ENCODE measurements around the gene PLCL1.
"Not testable (repeated sequence)": the region's sequence is repeated elsewhere in the genome, so short reads cannot be mapped to it uniquely, and the experiment has no call there.

The PLCL1 gene

DNA sequence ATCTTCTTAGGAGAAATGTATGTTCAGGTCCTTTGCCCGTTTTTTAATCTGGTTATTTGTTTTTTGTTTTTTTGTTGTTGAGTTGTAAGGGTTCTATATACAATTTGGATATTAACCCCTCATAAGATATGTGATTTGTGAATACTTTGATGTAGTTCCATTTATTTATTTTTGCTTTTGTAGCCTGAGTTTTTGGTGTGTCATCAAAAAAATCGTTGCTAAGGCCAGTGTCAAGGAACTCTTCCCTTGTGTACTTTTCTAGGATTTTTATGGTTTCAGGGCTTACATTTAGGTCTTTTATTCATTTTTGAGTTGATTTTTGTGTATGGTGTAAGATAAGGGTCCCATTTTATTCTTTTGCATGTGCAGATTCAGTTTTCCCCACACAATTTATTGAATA lies 372.6 kb downstream of the PLCL1 start:
- DNase-seq (ENCODE audit: low spot score) = no peak

DNA sequence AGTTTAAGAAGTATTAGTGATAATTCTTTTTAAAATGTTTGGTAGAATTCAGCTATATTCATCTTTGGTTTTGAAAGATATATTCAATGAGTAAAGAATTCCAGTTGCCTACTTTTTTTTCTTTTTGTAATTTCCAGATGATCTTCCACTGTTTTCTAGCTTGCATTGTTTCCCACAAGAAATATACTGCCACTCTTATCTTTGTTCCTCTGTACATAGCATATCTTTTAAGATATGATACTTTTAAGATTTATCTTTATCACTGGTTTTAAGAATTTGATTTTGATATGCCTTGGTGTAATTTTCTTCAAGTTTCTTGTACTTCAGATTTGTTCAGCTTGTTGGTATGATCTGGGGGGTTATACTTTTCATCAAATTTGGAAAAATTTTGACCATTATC lies 374.4 kb downstream of the PLCL1 start:
- DNase-seq (ENCODE audit: low spot score) = no peak

DNA sequence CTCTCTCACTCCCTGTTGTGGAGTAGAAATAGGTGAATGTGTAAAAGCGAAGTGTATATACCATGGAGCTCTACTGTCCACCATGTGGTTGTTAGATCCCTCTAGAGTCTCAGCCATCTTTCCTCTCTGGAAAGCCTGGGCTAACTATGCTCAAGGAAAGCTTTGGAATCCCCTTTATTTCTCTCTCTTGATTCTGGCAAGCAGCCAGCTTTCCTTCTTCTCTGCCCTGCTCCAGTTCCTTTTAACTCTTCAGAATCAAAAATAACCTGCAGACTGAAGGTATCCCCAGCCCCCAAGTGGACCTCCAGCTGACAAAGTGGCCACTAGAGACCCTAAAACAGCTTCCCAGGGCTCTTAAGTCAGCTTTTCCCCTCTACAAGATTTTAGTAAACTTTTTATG lies 381.9 kb downstream of the PLCL1 start:
- no peak for DNase-seq (ENCODE audit: low spot score)

DNA sequence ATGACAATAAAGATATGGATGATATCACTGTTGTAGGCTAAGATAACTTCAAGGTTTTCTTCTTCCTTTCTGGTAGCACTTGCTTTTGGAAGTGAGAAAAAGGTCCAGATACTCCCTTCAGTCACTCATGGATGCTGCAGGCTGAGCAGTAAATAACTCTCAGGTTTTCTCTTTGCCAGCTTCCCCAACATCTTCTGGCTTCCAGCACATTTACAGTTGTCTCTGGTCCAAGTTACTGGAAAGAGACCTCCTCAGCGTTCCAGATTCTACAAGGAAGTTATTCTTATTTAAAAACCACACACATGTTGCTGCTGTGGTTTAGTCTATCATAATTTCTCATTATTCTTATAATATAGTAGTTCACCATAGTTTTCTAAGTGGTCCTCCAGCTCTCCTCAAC lies 383.4 kb downstream of the PLCL1 start:
- no peak for DNase-seq (ENCODE audit: low spot score)

DNA sequence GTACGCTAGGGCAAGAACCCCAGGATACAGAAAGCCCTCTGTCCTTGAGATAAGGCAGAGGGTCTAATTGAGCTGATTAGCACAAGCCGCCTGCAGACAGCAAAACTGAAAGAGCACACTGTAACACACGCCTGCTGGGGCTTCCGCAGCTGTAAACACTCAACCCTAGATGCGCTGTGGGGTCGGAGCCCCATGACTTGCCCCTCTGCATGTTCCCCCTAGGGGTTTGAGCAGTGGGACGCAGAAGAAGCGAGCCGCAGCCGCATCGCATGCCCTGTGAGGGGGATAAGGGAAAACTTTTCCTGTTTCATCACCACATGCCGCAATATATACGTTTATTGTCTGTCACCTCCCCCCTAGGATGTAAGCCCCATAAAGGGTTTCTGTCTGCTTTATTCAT lies 384.6 kb downstream of the PLCL1 start:
- no peak for DNase-seq (ENCODE audit: low spot score)

DNA sequence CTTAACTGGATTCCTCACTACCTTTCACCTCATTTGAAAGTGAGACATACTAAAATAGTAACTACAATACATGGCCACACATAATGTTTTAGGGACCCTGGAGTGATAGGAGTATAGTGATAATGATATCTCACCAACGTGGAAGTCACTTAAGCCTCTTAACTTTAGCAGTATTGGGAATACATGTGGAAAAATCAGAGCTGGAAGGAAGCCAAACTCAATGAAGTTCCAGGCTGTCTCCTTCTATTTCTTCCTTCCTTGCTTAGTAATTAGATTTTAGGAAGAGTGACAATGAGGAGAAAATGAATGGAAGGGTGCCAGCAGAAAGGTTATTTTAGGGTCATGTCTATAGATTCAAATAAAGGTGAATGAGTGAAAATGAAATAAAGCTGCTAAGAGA lies 387.3 kb downstream of the PLCL1 start:
- DNase-seq (ENCODE audit: low spot score) = no peak

DNA sequence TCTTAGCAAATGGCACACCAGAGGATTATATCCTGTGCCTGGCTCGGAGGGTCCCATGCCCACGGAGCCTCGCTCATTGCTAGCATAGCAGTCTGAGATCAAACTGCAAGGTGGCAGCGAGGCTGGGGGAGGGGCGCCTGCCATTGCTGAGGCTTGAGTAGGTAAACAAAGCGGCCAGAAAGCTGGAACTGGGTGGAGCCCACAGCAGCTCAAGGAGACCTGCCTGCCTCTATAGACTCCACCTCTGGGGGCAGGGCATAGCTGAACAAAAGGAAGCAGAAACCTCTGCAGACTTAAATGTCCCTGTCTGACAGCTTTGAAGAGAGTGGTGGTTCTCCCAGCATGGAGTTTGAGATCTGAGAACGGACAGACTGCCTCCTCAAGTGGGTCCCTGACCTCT lies 392.2 kb downstream of the PLCL1 start:
- DNase-seq (ENCODE audit: low spot score) = not testable (repeated sequence)
